Natural killer cell treated with Interleukin-12 subunit alpha and Interleukin-12 subunit beta and Interleukin-15 and Interleukin-18, amount 100 ng/mL, for 72 hours (primary cell): ENCODE results near the gene VSIG2. TPM values are rescaled to one million over a fixed set of nuclear protein-coding genes. Genes with fewer than 3 reads are reported as not detected.

Source experiments
- ATAC-seq, 2 donors: fragments of 150-1000 bp; cut with Tn5 transposase in 1 of 2; sonication (Bioruptor Pico), chemical (Tn5 transposase) in 1 of 2; 2 replicates each; pipeline ENCODE4 v1.10.0; 2021
- DNase-seq: peaks from one replicate; pipeline ENCODE4 v3.0.0; 2022; ENCODE audit warnings: low spot score
- H3K27ac Mint-ChIP-seq, 2 donors: 1 replicate in 1 of 2; 2 replicates in 1 of 2; pipeline ENCODE4 v1.8.0; 2022; ENCODE audit warnings: mixed read lengths in 2 of 2, mild to moderate bottlenecking in 1 of 2, moderate library complexity in 1 of 2
- H3K27me3 Mint-ChIP-seq, 2 donors: 1 replicate in 1 of 2; 2 replicates in 1 of 2; pipeline ENCODE4 v1.8.0; 2022; ENCODE audit warnings: mixed read lengths in 2 of 2
- H3K36me3 Mint-ChIP-seq: one replicate; pipeline ENCODE4 v1.8.0; 2022; ENCODE audit warnings: mixed read lengths
- H3K4me1 Mint-ChIP-seq, 2 donors: 1 replicate in 1 of 2; 2 replicates in 1 of 2; pipeline ENCODE4 v1.8.0; 2022; ENCODE audit warnings: low read depth in 2 of 2, mixed read lengths in 2 of 2, mild to moderate bottlenecking in 1 of 2
- H3K4me3 Mint-ChIP-seq: one replicate; pipeline ENCODE4 v1.8.0; 2022; ENCODE audit warnings: mixed read lengths
- H3K9me3 Mint-ChIP-seq: 2 replicates; pipeline ENCODE4 v1.8.0; 2022; ENCODE audit warnings: mixed read lengths
- total RNA-seq, 2 donors: library from RNA; stranded (reverse); gene quantifications; one replicate each; pipeline ENCODE4 v1.2.3, GENCODE V29; 2022

Gene VSIG2
- total RNA-seq, 2 donors from 2014 or later = not detected

DNA sequence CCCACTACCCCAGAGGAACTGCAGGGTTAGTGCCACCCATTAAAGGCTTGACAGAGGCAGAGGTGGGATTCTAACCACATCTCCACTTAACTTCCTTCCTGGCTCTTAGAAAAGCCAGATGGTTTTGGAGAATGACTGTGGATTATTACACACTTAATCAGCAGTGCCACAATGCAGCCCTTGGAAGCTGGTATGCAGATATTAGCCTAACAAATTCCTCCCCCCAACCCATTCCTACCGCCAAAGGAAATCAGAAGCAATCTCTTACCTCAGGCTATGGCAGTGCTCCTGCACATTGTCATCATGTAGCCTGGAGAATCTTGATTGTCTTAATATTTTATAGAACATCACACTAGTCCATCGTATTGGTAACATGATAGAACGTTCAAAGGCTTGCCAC, 35.5 kb downstream of the VSIG2 start:
- H3K27me3 Mint-ChIP-seq = peaks cover 56 to 59% of the 10 kb centered on the region in 2 donors
- no peak overlapping the region for H3K4me3 Mint-ChIP-seq
- H3K36me3 Mint-ChIP-seq = no peaks in the 10 kb centered on the region
- H3K9me3 Mint-ChIP-seq = no peaks in the 10 kb centered on the region
- DNase-seq = no peak
- no peak overlapping the region for H3K27ac Mint-ChIP-seq
- ATAC-seq = no peak
- H3K4me1 Mint-ChIP-seq = peaks cover 8 to 11% of the 10 kb centered on the region in 2 donors

DNA sequence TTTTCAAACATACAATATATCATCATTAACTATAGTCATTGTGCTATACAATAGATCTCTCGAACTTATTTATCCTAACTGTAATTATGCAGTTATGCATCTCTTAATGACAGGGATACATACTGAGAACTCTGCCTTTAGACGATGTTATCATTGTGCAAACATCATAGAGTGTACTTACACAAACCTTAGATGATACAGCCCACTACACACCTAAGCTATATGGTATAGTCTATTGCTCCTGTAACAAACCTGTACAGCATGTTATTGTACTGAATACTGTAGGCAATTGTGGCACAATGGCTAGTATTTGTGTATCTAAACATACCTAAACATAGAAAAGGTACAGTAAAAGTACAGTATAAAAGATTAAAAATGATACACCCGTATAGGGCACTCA, 39.7 kb downstream of the VSIG2 start:
- no peak for ATAC-seq
- H3K9me3 Mint-ChIP-seq = no peaks in the 10 kb centered on the region
- H3K4me1 Mint-ChIP-seq = peaks cover under 1 to 2% of the 10 kb centered on the region in 2 donors
- H3K27me3 Mint-ChIP-seq = peaks cover 38% of the 10 kb centered on the region in 2 donors
- no peak overlapping the region for H3K4me3 Mint-ChIP-seq
- H3K36me3 Mint-ChIP-seq = no peaks in the 10 kb centered on the region
- DNase-seq = no peak
- no peak overlapping the region for H3K27ac Mint-ChIP-seq

DNA sequence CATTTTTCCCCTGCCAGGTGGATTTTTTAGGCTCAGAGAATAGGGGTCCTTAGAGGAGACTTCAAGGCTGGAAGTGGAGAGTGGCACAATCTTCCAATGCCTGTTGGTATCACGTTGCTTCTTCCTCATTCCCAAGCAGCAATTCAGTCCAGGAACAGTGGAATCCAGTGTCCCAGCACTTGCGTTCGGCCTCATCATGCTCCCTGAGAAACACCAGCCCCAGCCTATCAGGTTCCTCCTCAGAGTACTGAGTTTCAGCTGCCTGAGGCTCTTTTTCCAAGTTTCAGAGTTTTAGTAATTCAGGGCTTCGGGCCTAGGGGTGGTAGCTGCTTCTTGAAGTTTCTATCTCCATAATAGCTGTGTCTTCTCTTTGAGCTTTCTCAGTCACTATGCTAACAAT, 44.2 kb downstream of the VSIG2 start:
- Mint-ChIP-seq H3K9me3 (no peaks in the 10 kb centered on the region), H3K4me1 (no peaks in the 10 kb centered on the region), H3K27ac (no peak overlapping the region), H3K27me3 (peaks cover 18 to 20% of the 10 kb centered on the region in 2 donors), H3K36me3 (no peaks in the 10 kb centered on the region), H3K4me3 (no peak overlapping the region)
- ATAC-seq (no peak), DNase-seq (no peak)

DNA sequence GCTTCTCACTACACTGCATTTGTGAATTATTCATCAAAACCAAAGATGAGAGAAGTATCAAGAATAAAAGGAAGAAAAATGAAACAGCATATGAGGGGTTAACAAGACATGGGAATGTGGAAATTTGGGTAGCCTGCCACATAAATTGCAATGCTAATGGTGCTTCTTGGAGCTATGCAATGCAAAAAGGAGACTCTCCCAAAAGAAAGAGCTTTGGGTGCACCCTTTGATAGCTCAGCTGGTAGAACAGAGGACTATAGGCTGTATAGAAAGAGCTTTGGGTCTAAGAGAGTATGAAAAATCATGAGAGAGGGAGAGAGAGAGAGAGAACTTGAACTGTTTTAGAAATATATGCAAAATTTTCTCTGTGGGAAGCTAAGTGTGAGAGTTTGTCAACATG, 52.0 kb downstream of the VSIG2 start:
- Mint-ChIP-seq H3K27me3 (peaks cover 26 to 34% of the 10 kb centered on the region in 2 donors), H3K9me3 (no peaks in the 10 kb centered on the region), H3K4me1 (no peaks in the 10 kb centered on the region), H3K27ac (no peak overlapping the region), H3K4me3 (no peak overlapping the region), H3K36me3 (no peaks in the 10 kb centered on the region)
- ATAC-seq (no peak), DNase-seq (no peak)

DNA sequence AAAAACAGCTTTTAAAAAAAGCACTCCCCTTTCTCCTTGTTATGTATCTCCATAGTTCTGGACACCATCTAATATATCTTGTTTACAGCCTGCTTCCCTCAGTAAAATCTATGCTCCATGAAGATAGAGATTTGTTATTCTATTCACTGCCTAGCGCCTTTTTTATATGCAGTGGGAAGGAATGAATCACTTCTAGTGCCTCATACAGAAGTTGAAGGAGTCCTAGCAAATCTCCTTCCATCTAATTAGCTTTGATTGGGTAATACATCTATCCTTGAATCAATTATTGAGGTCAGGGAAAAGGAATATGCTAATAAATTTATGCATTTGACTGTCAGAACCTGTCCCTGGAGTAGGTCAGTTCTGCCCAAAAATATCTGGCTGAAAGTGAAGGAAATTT, 52.5 kb downstream of the VSIG2 start:
- H3K27me3 Mint-ChIP-seq = peaks cover 26 to 34% of the 10 kb centered on the region in 2 donors

More for the DNA sequence above, 52.5 kb downstream of the VSIG2 start:
- H3K27ac Mint-ChIP-seq = no peak overlapping the region
- H3K4me1 Mint-ChIP-seq = no peaks in the 10 kb centered on the region
- ATAC-seq (no peak), DNase-seq (no peak)
- no peaks in the 10 kb centered on the region for H3K9me3 Mint-ChIP-seq
- H3K4me3 Mint-ChIP-seq = no peak overlapping the region
- no peaks in the 10 kb centered on the region for H3K36me3 Mint-ChIP-seq

Other genes with a start within 250 kb of the VSIG2 start
- gene OR8B12, start 208.6 kb downstream of the VSIG2 start, total RNA-seq = not detected
- gene OR8A1, start 182.3 kb downstream of the VSIG2 start, total RNA-seq = not detected
- gene PANX3, start 140.8 kb downstream of the VSIG2 start, total RNA-seq = not detected
- gene TBRG1, start 129.4 kb downstream of the VSIG2 start, total RNA-seq = 10 to 100 TPM; 38.2 to 47.7 TPM
- gene SIAE, start 78.5 kb downstream of the VSIG2 start, total RNA-seq = 1 to 10 TPM; 1.8 to 2.4 TPM
- gene SPA17, start 78.4 kb downstream of the VSIG2 start, total RNA-seq = 1 to 10 TPM; 1.1 to 1.8 TPM
- gene NRGN, start 12.3 kb downstream of the VSIG2 start, total RNA-seq = 1 to 10 TPM in 1 of 2 donors, under 1 TPM in 1; 0.57 to 5.4 TPM
- gene ESAM, start 10.0 kb upstream of the VSIG2 start, total RNA-seq = 1 to 10 TPM in 1 of 2 donors, under 1 TPM in 1; 0.17 to 1.4 TPM
- gene MSANTD2, start 48.2 kb upstream of the VSIG2 start, total RNA-seq = 10 to 100 TPM; 10.5 to 20.4 TPM
- gene ROBO3, start 113.2 kb upstream of the VSIG2 start, total RNA-seq = 1 to 10 TPM; 5.3 to 7.9 TPM
- not detected for gene ROBO4, start 145.6 kb upstream of the VSIG2 start, total RNA-seq
- not detected for gene HEPN1, start 167.0 kb upstream of the VSIG2 start, total RNA-seq
- not detected for gene HEPACAM, start 183.8 kb upstream of the VSIG2 start, total RNA-seq
- gene CCDC15, start 201.9 kb upstream of the VSIG2 start, total RNA-seq = 1 to 10 TPM; 2.7 to 6.8 TPM